ENCODE measurements around the gene GHDC.
A peak's percentile ranks its signal among the peaks of the same experiment; 100 is the strongest.
"Not testable (repeated sequence)": the region's sequence is repeated elsewhere in the genome, so short reads cannot be mapped to it uniquely, and the experiment has no call there.

GHDC gene

DNA sequence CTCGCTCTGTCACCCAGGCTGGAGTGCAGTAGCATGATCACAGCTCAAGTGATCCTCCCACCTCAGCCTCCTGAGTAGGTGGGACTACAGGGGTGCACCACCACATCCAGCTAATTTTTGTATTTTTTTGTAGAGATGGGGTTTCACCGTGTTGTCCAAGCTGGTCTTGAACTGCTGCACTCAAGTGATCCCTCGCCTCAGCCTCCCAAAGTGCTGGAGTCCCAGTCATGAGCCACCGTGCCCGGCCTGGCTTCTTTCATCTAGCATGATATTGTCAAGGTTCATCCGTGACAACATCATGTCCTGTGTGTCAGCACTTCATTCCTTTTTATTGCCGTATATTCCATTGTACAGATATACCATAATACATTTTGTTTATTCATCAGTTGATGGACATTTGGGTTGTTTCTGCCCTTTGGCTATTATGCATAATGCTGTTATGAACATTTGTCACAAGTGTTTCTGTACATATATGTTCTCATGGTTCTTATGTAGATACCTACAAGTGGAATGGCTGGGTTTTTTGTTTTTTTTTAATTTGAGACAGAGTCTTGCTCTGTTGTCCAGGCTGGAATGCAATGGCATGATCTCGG, 3.4 kb upstream of the GHDC start:
- Mint-ChIP-seq H3K4me3 (no peak overlapping the region), H3K27ac (peak overlapping the region; percentile 73), H3K9me3 (no peaks in the 10 kb centered on the region), H3K36me3 (ENCODE audit: low read depth) (peaks cover 47% of the 10 kb centered on the region), H3K27me3 (no peaks in the 10 kb centered on the region), H3K4me1 (ENCODE audit: low read depth) (peaks cover 41% of the 10 kb centered on the region)
- intact Hi-C loops (cut with micrococcal nuclease): loop anchor here (2.0 kb wide), 1 partner anchor 13 kb away; the partner anchor contains the start of gene HCRT

DNA sequence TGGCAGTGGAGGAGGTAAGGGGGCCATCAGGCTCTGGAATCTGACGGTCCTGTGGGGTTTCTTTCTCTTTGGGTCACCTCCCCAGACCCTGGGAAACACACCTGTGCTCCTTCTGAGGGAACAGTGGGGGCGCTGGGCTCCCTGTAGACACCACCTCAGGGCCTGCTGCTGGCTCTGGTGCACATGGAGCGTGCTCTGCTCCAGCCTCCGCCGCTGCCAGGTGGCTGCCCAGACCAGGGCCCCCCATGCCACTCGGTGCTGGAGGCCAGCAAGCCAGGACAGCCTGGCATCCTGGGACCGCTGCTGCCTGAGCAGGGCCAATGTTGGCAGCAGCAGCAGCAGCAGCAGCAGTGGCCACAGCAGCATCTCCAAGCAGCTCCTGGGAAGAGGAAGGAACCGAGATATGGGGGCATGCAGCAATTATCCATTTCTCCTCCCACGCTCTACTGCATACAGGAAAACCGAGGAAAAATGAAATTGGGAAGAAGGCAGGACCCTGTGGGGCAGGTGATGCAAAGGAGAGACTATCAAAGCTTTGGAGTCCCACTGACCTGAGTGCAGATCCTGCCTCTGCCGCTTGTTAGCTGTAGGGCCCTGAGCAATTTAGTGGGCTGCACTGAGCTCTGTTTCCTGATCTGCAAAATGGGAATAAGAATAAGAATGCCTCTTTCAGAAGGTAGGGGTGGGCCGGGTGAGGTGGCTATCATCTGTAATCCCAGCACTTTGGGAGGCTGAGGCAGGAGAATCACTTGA, 902 bp downstream of the GHDC start:
- Mint-ChIP-seq H3K27ac (peak overlapping the region; percentile 99), H3K36me3 (ENCODE audit: low read depth) (peaks cover 50% of the 10 kb centered on the region), H3K9me3 (no peaks in the 10 kb centered on the region), H3K4me1 (ENCODE audit: low read depth) (peaks cover 55% of the 10 kb centered on the region), H3K4me3 (peak overlapping the region; percentile 93), H3K27me3 (no peaks in the 10 kb centered on the region)
- intact Hi-C loops (cut with micrococcal nuclease): no loop called here

DNA sequence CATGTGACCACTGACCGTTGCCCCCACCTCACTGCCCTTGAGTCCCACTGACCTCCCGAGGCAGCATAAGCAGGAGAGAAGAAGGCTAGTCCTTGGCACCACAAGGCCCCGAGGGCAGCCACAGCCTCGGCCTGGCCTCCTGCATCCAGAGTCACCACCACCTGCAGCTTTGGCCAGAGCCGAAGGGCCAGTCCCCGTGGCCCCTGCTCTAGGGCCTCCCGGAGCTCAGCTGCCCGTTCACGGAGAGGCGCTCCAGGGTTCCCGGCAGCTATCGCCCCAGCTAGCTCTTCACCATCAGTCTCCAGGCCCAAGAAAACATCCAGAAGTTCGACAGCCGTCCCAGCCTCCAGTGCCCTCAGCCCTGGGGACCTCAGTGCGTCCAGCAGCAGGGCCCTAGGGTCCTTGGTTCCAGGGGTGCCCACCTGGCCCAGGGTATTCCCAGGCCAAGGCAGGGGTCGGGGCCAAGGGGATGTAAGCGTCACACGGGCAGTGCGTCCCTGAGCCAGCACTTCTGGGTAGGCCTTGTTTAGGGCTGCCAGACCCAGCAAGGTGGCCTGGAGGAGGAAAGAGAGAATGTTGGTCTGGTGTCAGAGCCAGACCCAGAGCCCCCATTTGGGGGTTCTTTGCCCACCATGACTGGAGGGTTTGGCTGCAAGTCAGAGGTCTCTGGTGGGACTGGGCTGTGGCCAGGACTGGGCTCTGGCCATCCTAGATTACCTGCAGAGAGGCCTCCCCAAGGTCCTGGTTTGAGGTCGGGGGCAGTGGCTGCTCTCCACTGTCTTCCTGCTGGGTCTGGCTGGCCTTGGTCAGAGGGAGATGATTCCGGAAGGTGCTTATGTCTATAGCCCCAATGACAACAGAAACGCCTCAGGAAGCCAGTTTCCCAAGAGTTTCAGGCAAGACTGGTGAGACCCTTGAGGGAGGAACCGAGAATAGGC, 1.8 kb downstream of the GHDC start:
- H3K27me3 Mint-ChIP-seq: no peaks in the 10 kb centered on the region
- H3K36me3 Mint-ChIP-seq (ENCODE audit: low read depth): peaks cover 50% of the 10 kb centered on the region
- peaks cover 59% of the 10 kb centered on the region for H3K4me1 Mint-ChIP-seq (ENCODE audit: low read depth)
- no peaks in the 10 kb centered on the region for H3K9me3 Mint-ChIP-seq
- intact Hi-C loops (cut with micrococcal nuclease): no loop called here
- peak overlapping the region; percentile 93 for H3K4me3 Mint-ChIP-seq
- peak overlapping the region; percentile 99 for H3K27ac Mint-ChIP-seq

DNA sequence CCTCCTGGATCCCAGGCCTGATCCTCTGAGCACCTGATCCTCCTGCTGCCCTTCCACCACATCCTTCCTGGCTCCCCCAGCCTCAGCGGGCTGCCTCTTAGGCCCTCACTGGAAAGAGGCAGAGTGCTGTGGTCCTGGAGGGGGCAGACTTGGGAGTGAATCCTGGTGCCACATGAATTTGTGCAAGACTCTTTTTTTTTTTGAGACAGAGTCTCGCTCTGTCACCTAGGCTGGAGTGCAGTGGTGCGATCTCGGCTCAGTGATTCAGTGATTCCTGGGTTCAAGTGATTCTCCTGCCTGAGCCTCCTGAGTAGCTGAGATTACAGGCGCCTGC, 3.1 kb downstream of the GHDC start:
- Mint-ChIP-seq H3K4me3 (no peak overlapping the region), H3K27me3 (no peaks in the 10 kb centered on the region), H3K4me1 (ENCODE audit: low read depth) (peaks cover 65% of the 10 kb centered on the region), H3K9me3 (no peaks in the 10 kb centered on the region), H3K36me3 (ENCODE audit: low read depth) (peaks cover 50% of the 10 kb centered on the region), H3K27ac (no peak overlapping the region)
- intact Hi-C loops (cut with micrococcal nuclease): no loop called here

DNA sequence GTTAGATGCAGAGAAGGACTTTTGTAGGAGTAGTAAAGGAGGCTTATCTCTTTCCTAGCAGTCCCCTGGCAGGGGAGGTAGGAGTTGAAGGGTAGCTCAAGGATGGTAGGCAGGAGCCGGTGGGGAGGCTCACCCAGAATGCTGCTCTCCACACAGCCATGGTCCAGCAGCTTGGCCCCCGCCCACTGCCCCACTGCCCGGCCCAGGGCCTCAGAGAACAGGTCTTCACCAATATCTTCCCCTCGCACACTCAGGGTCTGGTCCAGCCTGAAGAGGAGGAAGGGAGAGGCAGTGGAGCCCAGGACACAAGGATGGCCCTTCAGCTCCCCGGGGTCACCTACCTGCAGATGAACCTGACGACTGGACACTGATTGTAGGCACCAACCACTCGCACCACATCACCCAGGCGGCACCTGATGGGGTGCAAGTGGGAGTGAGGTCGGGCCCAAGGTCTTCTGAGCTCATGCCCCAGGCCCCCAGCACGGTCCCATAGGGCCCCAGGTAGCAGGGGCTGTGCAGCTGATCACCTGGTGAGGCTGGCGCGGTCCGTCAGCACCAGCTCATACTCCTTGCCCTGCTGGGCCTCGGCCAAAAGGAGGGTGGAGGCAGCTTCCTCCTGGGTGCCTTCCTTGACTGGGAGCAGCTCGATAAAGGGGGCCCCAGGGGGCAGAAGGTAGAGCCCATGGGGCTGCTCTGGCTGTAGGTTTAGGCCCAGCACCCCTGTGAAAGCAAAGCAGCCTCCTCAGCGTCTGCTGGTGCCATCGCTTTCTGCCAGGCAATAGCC, 3.6 kb downstream of the GHDC start:
- Mint-ChIP-seq H3K4me1 (ENCODE audit: low read depth) (peaks cover 71% of the 10 kb centered on the region), H3K27me3 (no peaks in the 10 kb centered on the region), H3K36me3 (ENCODE audit: low read depth) (peaks cover 50% of the 10 kb centered on the region), H3K4me3 (no peak overlapping the region), H3K27ac (no peak overlapping the region), H3K9me3 (no peaks in the 10 kb centered on the region)
- intact Hi-C loops (cut with micrococcal nuclease): no loop called here

DNA sequence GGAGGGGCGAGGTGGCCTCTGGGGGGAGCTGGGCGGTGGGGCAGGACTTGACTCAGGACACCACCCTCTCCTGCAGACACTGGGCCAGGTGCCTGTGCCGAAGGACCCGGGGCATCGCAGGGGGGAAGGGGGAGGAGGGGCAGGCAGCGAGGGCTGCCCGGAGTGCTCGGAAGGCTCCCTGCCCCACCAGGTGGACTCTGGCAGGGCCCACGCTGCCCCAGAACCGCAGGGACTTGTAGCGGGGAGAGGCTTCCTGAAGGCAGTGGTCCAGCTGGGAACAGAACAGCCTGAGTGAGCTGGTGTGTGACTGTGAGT, 4.7 kb downstream of the GHDC start:
- intact Hi-C loops (cut with micrococcal nuclease): no loop called here
- Mint-ChIP-seq H3K27ac (peak overlapping the region; percentile 75), H3K27me3 (no peaks in the 10 kb centered on the region), H3K4me3 (no peak overlapping the region), H3K4me1 (ENCODE audit: low read depth) (peaks cover 80% of the 10 kb centered on the region), H3K36me3 (ENCODE audit: low read depth) (peaks cover 50% of the 10 kb centered on the region), H3K9me3 (no peaks in the 10 kb centered on the region)

DNA sequence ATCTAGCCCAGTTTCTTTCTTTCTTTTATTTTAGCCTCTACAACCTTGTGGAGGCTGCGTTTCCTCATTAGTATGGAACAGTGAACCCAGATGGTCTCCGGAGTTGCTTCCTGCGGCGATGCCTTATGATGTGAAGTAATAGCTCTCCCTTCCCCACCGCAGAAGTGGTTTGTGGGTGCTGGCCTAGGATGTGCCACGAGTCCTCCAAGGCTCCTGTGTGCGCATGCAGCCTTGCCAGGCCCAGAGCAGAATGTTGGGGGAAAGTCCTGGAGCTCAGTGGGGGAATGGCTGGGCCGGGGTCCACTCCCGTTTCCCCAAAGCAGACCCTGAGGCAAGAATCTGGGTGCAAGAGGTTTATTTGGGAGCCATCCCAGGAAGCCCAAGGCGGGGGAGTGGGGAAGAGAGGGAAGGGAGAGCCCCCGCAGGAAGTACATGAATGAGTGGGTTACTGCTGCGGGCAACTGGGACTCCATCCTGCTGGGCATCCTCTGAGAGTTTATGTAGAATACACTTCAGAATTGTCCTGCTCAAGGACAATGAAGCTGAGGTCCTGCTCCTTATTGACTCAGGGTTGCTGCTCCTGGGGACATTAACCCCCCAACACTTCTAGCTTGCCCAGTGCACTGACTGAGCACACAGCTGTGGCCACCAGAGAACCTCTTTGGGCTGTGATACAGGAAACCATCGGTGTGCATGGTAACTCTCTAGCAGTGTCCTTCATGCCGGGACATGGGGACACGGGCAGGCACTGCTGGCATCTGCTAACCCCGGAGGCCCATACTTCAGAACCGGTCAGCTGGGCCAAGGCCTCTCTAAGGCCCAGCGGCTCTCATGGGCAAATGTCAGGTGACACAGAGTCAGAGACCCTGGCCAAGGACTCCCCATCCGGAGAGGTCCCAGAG, 5.3 kb downstream of the GHDC start:
- Mint-ChIP-seq H3K27ac (peak overlapping the region; percentile 75), H3K9me3 (no peaks in the 10 kb centered on the region), H3K4me3 (no peak overlapping the region), H3K27me3 (no peaks in the 10 kb centered on the region), H3K36me3 (ENCODE audit: low read depth) (peaks cover 46% of the 10 kb centered on the region), H3K4me1 (ENCODE audit: low read depth) (peaks cover 80% of the 10 kb centered on the region)
- intact Hi-C loops (cut with micrococcal nuclease): no loop called here

DNA sequence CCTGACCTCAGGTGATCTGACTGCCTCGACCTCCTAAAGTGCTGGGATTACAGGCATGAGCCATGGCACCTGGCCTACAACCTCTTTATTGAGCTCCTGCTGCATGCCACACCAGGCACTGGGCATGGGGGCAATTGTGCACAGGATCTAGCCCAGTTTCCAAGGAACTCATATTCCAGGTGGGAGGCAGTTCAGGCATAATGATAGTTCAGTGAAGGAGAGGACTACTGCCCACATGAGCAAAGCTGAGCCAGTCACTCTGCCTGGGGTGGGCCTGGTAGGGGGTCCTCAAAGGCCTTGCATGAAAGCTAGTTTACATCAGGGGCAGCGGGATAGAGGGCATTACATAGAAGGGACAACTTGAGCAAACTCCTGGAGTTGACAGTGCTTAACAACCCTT, 6.5 kb downstream of the GHDC start:
- Mint-ChIP-seq H3K27me3 (no peaks in the 10 kb centered on the region), H3K27ac (peak overlapping the region; percentile 75), H3K4me3 (no peak overlapping the region), H3K36me3 (ENCODE audit: low read depth) (peaks cover 39% of the 10 kb centered on the region), H3K4me1 (ENCODE audit: low read depth) (peaks cover 80% of the 10 kb centered on the region), H3K9me3 (no peaks in the 10 kb centered on the region)
- intact Hi-C loops (cut with micrococcal nuclease): no loop called here

DNA sequence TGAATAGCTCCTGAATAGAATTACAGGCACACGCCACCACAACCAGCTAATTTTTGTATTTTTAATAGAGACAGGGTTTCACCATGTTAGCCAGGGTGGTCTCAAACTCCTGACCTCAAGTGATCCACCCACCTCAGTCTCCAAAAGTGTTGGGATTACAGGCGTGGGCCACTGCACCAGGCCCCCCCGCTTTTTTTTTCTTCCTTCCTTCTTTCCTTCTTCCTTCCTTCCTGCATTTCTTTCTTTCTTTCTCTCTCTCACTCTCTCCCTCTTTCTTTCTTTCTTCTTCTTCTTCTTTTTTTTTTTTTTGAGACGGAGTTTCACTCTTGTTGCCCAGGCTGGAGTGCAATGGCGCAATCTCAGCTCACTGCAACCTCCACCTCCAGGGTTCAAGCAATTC, 8.1 kb downstream of the GHDC start:
- peaks cover 88% of the 10 kb centered on the region for H3K4me1 Mint-ChIP-seq (ENCODE audit: low read depth)
- intact Hi-C loops (cut with micrococcal nuclease); H3K27me3 Mint-ChIP-seq; H3K9me3 Mint-ChIP-seq; H3K4me3 Mint-ChIP-seq: not testable (repeated sequence)
- peaks cover 25% of the 10 kb centered on the region for H3K36me3 Mint-ChIP-seq (ENCODE audit: low read depth)
- H3K27ac Mint-ChIP-seq: peak overlapping the region; percentile 96

DNA sequence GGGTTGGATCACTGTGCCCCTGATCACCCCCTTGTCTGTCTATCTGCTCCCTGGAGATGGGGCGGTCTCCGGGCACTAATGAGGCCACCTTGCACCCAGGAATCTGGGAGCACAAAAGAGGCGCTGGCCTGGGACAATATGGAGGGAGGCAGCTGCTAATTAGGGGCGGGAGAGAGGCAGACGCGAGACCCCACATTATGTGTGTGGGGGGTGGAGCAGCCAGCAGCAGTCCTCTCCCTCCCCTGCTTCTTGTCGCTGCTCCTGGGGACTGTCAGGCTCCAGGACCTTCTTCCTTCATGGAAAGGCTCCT, 8.7 kb downstream of the GHDC start:
- Mint-ChIP-seq H3K27me3 (peaks cover 14% of the 10 kb centered on the region), H3K4me3 (no peak overlapping the region), H3K9me3 (no peaks in the 10 kb centered on the region), H3K27ac (peak overlapping the region; percentile 96), H3K4me1 (ENCODE audit: low read depth) (peaks cover 94% of the 10 kb centered on the region), H3K36me3 (ENCODE audit: low read depth) (peaks cover 19% of the 10 kb centered on the region)
- intact Hi-C loops (cut with micrococcal nuclease): loop anchor here (2.0 kb wide), 1 partner anchor 13 kb away; no protein-coding TSS in a partner anchor

DNA sequence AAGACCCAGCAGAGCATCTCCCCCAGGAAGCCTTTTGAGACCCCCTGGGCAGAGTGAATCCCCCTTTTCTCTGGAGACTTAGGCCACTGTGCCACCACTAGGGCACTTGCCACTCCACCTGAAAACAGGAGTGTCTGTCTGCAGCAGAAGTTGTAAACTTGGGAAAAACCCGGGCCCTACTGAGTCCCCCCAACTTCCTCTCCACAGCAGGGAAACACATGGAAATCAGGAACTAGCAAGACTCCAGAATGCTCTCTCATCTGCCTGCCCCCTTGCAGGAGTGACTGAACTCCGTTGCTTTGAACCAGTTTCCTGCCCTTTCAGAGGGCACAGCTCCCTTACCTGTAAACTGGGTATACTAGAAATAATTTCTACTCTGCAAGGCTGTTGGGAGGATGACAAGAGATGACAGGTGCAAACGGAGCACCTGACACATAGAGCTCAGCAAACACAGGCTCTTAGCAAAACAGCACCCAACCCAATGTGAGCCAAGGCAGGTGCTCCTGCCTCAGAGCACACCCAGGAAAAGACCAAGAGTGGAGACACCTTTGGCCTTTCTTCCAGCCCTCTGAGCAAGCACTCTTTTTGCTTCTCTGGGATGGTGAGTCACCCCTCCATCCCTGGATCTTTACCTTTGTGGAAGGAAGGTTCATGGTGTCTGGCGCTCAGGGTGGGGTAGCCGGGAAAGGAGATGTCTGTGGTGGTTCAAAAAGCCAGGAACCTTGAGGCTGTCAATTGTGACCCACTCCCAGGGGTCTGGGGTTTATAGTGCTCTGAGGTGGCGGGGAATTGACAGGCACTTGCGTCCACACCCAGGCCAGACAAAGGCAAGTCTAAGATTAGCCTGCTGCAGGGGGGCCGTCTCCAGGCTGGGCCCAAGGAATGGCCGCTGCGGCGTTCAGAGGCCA, 9.3 kb downstream of the GHDC start, which contains the start of gene HCRT:
Gene HCRT (minus strand): TSS at position 740 of the 908 bp plus-strand sequence. CDS start 87 bp downstream, at position 653.
- H3K27ac Mint-ChIP-seq: peak within 1 kb of the TSS; percentile 96
- H3K4me3 Mint-ChIP-seq: peak within 1 kb of the TSS; percentile 81
- intact Hi-C loops (cut with micrococcal nuclease): loop anchor here (2.0 to 5.0 kb wide), 2 partner anchors 14 to 168 kb away; partner anchors contain the start of gene DNAJC7
- no peaks in the 10 kb centered on the region for H3K9me3 Mint-ChIP-seq
- H3K36me3 Mint-ChIP-seq (ENCODE audit: low read depth): peaks cover 13% of the 10 kb centered on the region
- H3K27me3 Mint-ChIP-seq: peaks cover 20% of the 10 kb centered on the region
- peaks cover 95% of the 10 kb centered on the region for H3K4me1 Mint-ChIP-seq (ENCODE audit: low read depth)

All from dendritic cell treated with granulocyte-macrophage colony-stimulating factor and Interleukin-4, amounts not matched to agents 40 ng/mL and 50 ng/mL, for 4 days (primary cell).